PC-3 (cell line): ENCODE measurements around the gene PCLAF. TPM values are rescaled to one million over a fixed set of nuclear protein-coding genes. Genes with fewer than 3 reads are reported as not detected.

ENCODE experiments used
- ATAC-seq: fragments of 200-7000 bp; cut with Tn5 transposase; 2 replicates; pipeline ENCODE4 v1.9.1; 2020; ENCODE audit warnings: mild to moderate bottlenecking, moderate library complexity
- BruUV-seq: library from RNA; stranded (reverse); fragments of 400-500 nt; replicated peaks from 2 replicates; lab custom pipeline; 2021; lab: Mats Ljungman, UMichigan
- CTCF ChIA-PET: fragments of 300-600 bp; sonication (Branson Sonifier 250); formaldehyde crosslinking; loops from one replicate; lab custom pipeline; 2022; ENCODE audit warnings: antibody characterized with exemption; lab: Charles Lee
- POLR2A ChIA-PET: fragments of 300-600 bp; sonication (Branson Sonifier 250); formaldehyde crosslinking; loops from one replicate; lab custom pipeline; 2022; ENCODE audit warnings: antibody characterized with exemption; ENCODE audit not compliant: unreplicated experiment; lab: Charles Lee
- DNase-seq: peaks from one replicate; pipeline ENCODE4 v3.0.0-alpha.2; 2015
- H2AFZ ChIP-seq: fragments of 300-600 bp; sonication (generic); 2 replicates; pipeline ENCODE4 v1.6.0; 2016; ENCODE audit warnings: antibody characterized with exemption, low read length
- H3F3A ChIP-seq: fragments of 300-600 bp; sonication (generic); one replicate; pipeline ENCODE4 v1.6.0; 2017; ENCODE audit warnings: antibody characterized with exemption, low read length, control low read depth, mild to moderate bottlenecking; ENCODE audit not compliant: unreplicated experiment
- H3K27ac ChIP-seq: fragments of 300-600 bp; sonication (generic); 2 replicates; pipeline ENCODE4 v1.5.1; 2016; ENCODE audit warnings: mild to moderate bottlenecking, low read length
- H3K27me3 ChIP-seq: fragments of 300-600 bp; sonication (generic); 2 replicates; pipeline ENCODE4 v1.6.1; 2016; ENCODE audit warnings: low read length, mixed read lengths
- H3K36me3 ChIP-seq: fragments of 300-600 bp; sonication (generic); 2 replicates; pipeline ENCODE4 v1.6.1; 2016; ENCODE audit warnings: low read depth, mixed run types, low read length, mixed read lengths
- H3K4me1 ChIP-seq: fragments of 300-600 bp; sonication (generic); 2 replicates; pipeline ENCODE4 v1.5.1; 2016; ENCODE audit warnings: low read length; ENCODE audit not compliant: insufficient read depth
- H3K4me2 ChIP-seq: fragments of 300-600 bp; sonication (generic); 2 replicates; pipeline ENCODE4 v1.6.0; 2016; ENCODE audit warnings: low read length
- H3K4me3 ChIP-seq: fragments of 300-600 bp; sonication (generic); 2 replicates; pipeline ENCODE4 v1.5.1; 2016; ENCODE audit warnings: mild to moderate bottlenecking, low read length, mixed read lengths
- H3K79me2 ChIP-seq: fragments of 300-600 bp; sonication (generic); 2 replicates; pipeline ENCODE4 v1.6.1; 2017; ENCODE audit warnings: low read length, mixed read lengths
- H3K9ac ChIP-seq: fragments of 300-600 bp; sonication (generic); 2 replicates; pipeline ENCODE4 v1.6.0; 2016; ENCODE audit warnings: mild to moderate bottlenecking, low read length
- H3K9me2 ChIP-seq: fragments of 300-600 bp; sonication (generic); replicated peaks from 2 replicates; pipeline ENCODE4 v1.6.1; 2016; ENCODE audit warnings: mixed run types, low read length, mixed read lengths
- H3K9me3 ChIP-seq: fragments of 300-600 bp; sonication (generic); 2 replicates; pipeline ENCODE4 v1.6.1; 2016; ENCODE audit warnings: low read length, mixed read lengths
- H4K20me1 ChIP-seq: fragments of 300-600 bp; sonication (generic); 2 replicates; pipeline ENCODE4 v1.6.1; 2016; ENCODE audit warnings: low read length, mixed read lengths
- EZH2 ChIP-seq: fragments of 300-600 bp; sonication (generic); IDR thresholded peaks from one replicate; pipeline ENCODE4 v1.6.1; 2017; ENCODE audit warnings: antibody characterized with exemption, mild to moderate bottlenecking, low read length; ENCODE audit not compliant: unreplicated experiment
- EZH2phosphoT487 ChIP-seq: fragments of 300-600 bp; sonication (generic); IDR thresholded peaks from 2 replicates; pipeline ENCODE4 v1.6.1; 2018; ENCODE audit warnings: mild to moderate bottlenecking, antibody characterized with exemption, low read length, borderline replicate concordance
- intact Hi-C: fragments of 100-400 bp; cut with micrococcal nuclease; formaldehyde crosslinking; loops from 2 replicates; pipeline ENCODE4 v1.9.0; 2023
- total RNA-seq: library from RNA; depleted of rRNA; stranded (reverse); fragments of >200 nt; gene quantifications from 2 replicates; pipeline ENCODE4 v1.2.3, GENCODE V29; 2014
- TF ChIP-seq, protein P1 (sequence below): fragments of 300-600 bp; sonication (generic); conservative IDR thresholded peaks from 2 replicates; pipeline ENCODE4 v1.5.1; 2017; ENCODE audit warnings: antibody characterized with exemption, low read depth, mild to moderate bottlenecking, low read length

Gene PCLAF
- total RNA-seq, 1 experiment from 2014 or later = 52.4 TPM

DNA sequence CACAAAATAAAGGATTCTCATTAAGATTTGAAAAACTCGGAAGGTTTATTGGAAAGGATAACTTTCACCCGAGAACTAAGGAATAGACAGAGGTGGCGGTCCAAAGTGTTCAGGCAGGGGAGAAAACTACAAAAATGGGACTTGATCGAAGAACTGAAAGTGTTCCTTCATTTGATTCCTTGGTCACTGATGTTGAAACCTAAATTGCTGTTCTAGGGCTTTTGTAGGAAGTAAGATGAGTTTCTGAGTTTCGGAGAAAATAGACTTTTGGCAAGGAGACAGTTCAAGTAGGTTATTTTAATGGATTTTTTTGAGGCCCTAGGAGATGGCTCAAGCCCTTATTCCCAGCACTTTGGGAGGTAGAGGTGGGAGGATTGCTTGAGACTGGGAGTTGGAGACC is 7.8 kb upstream of the PCLAF start:
- Histone ChIP-seq H3K27ac (no peak overlapping the region), H3K9me3 (no peaks in the 10 kb centered on the region), H3K4me2 (peak overlapping the region; percentile 82), H2AFZ (no peak overlapping the region), H4K20me1 (no peaks in the 10 kb centered on the region), H3K9ac (no peak overlapping the region), H3K9me2 (no peaks in the 10 kb centered on the region), H3K4me3 (peak overlapping the region; percentile 91; the same call in 1 of the 2 replicates), H3K27me3 (no peaks in the 10 kb centered on the region), H3K79me2 (peaks cover 25% of the 10 kb centered on the region), H3F3A (no peaks in the 10 kb centered on the region), H3K4me1 (peaks cover 5% of the 10 kb centered on the region; the same call in 1 of the 2 replicates), H3K36me3 (no peaks in the 10 kb centered on the region)
- intact Hi-C loops = no loop called here
- ChIA-PET CTCF (no interaction called here), POLR2A (interaction anchor here (0.6 kb wide), 1 partner anchor 115 kb away, joined by 4 read pairs; no protein-coding TSS in a partner anchor)
- no peak for TF ChIP-seq EZH2
- TF ChIP-seq, protein P1, sequence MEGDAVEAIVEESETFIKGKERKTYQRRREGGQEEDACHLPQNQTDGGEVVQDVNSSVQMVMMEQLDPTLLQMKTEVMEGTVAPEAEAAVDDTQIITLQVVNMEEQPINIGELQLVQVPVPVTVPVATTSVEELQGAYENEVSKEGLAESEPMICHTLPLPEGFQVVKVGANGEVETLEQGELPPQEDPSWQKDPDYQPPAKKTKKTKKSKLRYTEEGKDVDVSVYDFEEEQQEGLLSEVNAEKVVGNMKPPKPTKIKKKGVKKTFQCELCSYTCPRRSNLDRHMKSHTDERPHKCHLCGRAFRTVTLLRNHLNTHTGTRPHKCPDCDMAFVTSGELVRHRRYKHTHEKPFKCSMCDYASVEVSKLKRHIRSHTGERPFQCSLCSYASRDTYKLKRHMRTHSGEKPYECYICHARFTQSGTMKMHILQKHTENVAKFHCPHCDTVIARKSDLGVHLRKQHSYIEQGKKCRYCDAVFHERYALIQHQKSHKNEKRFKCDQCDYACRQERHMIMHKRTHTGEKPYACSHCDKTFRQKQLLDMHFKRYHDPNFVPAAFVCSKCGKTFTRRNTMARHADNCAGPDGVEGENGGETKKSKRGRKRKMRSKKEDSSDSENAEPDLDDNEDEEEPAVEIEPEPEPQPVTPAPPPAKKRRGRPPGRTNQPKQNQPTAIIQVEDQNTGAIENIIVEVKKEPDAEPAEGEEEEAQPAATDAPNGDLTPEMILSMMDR = no peak
- no peak for TF ChIP-seq EZH2phosphoT487
- BruUV-seq = no TSS peak
- DNase-seq (no peak), ATAC-seq (no peak)

DNA sequence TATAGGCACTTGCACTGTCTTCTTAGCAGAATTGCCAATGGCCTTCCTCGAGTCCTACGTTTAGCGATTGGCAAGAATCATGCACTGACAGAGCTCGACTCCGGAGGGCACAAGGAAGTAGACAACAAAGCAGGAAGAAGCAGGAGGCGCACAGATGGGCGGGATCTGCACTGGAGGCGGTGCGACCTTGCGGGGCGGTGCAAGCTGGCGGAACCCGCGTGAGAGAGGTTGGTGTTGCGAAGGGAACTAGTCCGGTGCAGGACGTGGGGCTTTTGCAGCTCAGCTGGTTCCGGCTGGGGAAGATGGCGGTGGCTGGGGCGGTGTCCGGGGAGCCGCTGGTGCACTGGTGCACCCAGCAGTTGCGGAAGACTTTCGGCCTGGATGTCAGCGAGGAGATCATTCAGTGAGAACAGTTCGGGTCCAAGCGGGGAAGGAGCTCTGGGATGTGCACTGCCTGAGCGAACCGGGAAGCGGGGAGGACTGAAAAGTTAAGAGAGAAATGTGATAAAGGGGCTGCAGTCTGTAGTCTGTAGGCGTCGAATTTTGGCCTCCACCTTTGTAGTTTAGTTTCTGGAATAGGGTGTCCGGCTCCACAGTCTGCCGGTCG is 6.4 kb upstream of the PCLAF start, which contains the start of gene TRIP4:
Gene TRIP4, plus strand, starts transcription at position 275 of the 607 bp plus-strand sequence. Its CDS starts 28 bp downstream, at position 303.
- H3K27ac ChIP-seq = peak within 1 kb of the TSS; percentile 43; the same call in 1 of the 2 replicates
- no peaks in the 10 kb centered on the region for H3K9me3 ChIP-seq
- H3F3A ChIP-seq = no peaks in the 10 kb centered on the region
- TF ChIP-seq, protein P1 = no peak
- TF ChIP-seq EZH2 = no peak
- ATAC-seq (peak; percentile 100), DNase-seq (peak; percentile 90)
- no peaks in the 10 kb centered on the region for H3K27me3 ChIP-seq
- no TSS peak for BruUV-seq
- peak within 1 kb of the TSS; percentile 91 for H3K4me3 ChIP-seq
- peak within 1 kb of the TSS; percentile 88 for H3K9ac ChIP-seq
- H3K4me1 ChIP-seq = peaks cover 5% of the 10 kb centered on the region; the same call in 1 of the 2 replicates
- peak within 1 kb of the TSS; percentile 96 for H2AFZ ChIP-seq
- no peaks in the 10 kb centered on the region for H3K36me3 ChIP-seq
- intact Hi-C loops = no loop called here
- CTCF ChIA-PET = interaction anchor here (0.7 kb wide), 1 partner anchor 31 kb away, joined by 3 read pairs; the partner anchor contains the start of gene CSNK1G1
- H3K4me2 ChIP-seq = peak within 1 kb of the TSS; percentile 85
- peaks cover 25% of the 10 kb centered on the region for H3K79me2 ChIP-seq
- POLR2A ChIA-PET = interaction anchor here (0.6 kb wide), 2 partner anchors 27 to 227 kb away, joined by 7 to 13 read pairs; no protein-coding TSS in a partner anchor
- no peaks in the 10 kb centered on the region for H3K9me2 ChIP-seq
- no peaks in the 10 kb centered on the region for H4K20me1 ChIP-seq

DNA sequence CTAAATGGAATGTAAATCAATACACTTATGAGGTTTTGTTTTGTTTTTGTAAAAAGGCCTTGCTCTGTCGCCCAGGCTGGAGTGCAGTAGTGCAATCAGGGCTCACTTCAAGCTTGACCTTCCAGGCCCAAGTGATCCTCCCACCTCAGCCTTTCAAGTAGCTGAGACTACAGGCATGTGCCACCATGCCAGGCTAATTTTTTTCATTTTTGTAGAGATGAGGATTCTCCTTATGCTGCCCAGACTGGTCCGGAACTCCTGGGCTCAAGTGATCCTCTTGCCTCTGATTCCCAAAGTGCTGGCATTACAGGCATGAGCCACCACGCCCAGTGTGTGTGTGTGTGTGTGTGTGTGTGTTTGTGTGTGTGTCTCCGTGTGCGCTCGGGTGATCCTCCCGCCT is 5.0 kb upstream of the PCLAF start:
- Histone ChIP-seq H3K79me2 (peaks cover 25% of the 10 kb centered on the region), H4K20me1 (no peaks in the 10 kb centered on the region), H2AFZ (no peak overlapping the region), H3K9me2 (no peaks in the 10 kb centered on the region), H3K9me3 (no peaks in the 10 kb centered on the region), H3K36me3 (no peaks in the 10 kb centered on the region), H3K9ac (no peak overlapping the region), H3K4me3 (no peak overlapping the region), H3K4me2 (no peak overlapping the region), H3F3A (no peaks in the 10 kb centered on the region), H3K27ac (no peak overlapping the region), H3K4me1 (peaks cover 5% of the 10 kb centered on the region; the same call in 1 of the 2 replicates), H3K27me3 (no peaks in the 10 kb centered on the region)
- TF ChIP-seq, protein P1 = no peak
- TF ChIP-seq EZH2phosphoT487 (no peak), EZH2 (no peak)
- intact Hi-C loops = no loop called here
- ChIA-PET CTCF (no interaction called here), POLR2A (no interaction called here)
- no peak for ATAC-seq
- BruUV-seq = no TSS peak
- no peak for DNase-seq
